ENCODE data around the gene FAM161B.
"Not testable (repeated sequence)": the region's sequence is repeated elsewhere in the genome, so short reads cannot be mapped to it uniquely, and the experiment has no call there.

FAM161B gene

GRCh38 chr14:73896521-73896920 lies 53.4 kb downstream of the FAM161B start:
- Mint-ChIP-seq H3K36me3 (peaks cover 19% of the 10 kb centered on the region), H3K27ac (peak overlapping the region; percentile 42), H3K4me1 (peaks cover 9% of the 10 kb centered on the region), H3K9me3 (no peaks in the 10 kb centered on the region), H3K4me3 (no peak overlapping the region), H3K27me3 (no peaks in the 10 kb centered on the region)

DNA sequence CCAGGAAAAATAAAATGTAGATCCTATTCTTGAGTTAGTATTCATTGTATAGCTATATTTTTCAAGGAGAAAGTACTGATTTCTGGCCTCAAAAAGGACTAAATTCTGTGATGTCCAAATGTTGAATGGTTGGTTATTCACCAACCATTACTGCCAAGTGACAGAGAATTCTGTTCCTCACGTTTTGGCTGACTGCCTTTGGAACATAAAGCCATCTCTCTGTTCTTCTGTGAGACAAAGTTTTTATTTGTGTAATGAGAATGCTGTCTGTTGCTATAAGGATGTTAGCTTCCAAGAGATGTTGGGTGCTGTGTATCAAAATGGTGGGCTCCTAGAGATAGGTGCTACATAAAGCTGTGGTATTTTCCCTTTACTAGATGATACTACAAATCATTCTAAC lies 54.0 kb downstream of the FAM161B start:
- Mint-ChIP-seq H3K27me3 (no peaks in the 10 kb centered on the region), H3K4me1 (peaks cover 9% of the 10 kb centered on the region), H3K27ac (no peak overlapping the region), H3K9me3 (no peaks in the 10 kb centered on the region), H3K4me3 (no peak overlapping the region), H3K36me3 (peaks cover 19% of the 10 kb centered on the region)

DNA sequence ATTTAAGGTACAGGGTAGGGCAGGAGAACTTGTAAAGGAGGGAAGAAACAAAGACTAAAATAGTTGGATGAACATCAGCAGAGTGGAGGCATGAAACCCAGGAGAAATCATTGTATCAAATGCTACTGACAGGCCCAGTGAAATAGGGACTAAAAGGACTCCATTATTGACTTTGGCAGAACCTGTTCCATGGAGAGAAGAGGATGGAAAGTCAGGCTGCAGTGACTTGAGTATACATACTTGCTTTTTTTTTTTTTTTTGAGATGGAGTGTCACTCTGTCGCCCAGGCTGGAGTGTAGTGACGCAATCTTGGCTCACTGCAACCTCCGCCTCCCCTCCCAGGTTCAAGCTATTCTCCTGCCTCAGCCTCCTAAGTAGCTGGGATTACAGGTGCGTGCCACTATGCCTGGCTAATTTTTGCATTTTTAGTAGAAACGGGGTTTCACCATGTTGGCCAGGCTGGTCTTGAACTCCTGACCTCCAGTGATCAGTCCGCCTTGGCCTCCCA lies 55.7 kb downstream of the FAM161B start:
- peak overlapping the region; percentile 15 for H3K27ac Mint-ChIP-seq
- H3K4me3 Mint-ChIP-seq, H3K27me3 Mint-ChIP-seq, H3K9me3 Mint-ChIP-seq: not testable (repeated sequence)
- peaks cover 22% of the 10 kb centered on the region for H3K36me3 Mint-ChIP-seq
- H3K4me1 Mint-ChIP-seq: peaks cover 21% of the 10 kb centered on the region

DNA sequence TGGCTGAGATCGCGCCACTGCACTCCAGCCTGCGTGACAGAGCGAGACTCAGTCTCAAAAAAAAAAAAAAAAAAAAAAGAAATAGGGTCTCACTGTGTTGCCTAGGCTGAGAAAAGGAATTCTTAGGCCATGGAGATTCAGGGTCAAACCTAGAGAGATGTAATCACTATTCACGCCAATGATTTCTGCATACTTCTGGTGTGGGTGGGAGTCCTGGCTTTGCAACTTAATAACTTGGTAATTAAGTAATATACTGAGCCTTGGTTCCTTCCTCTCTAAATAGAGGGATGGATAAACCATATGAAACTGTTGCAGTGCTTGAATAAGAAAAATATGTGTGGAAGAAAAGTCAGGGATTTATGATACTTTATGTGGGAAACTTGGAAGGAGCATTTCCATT lies 60.5 kb downstream of the FAM161B start:
- Mint-ChIP-seq H3K4me1 (peaks cover 57% of the 10 kb centered on the region), H3K4me3 (peak overlapping the region; percentile 51), H3K27me3 (no peaks in the 10 kb centered on the region), H3K27ac (peak overlapping the region; percentile 71), H3K36me3 (peaks cover 12% of the 10 kb centered on the region), H3K9me3 (no peaks in the 10 kb centered on the region)

- Mint-ChIP-seq H3K36me3 (peaks cover 11% of the 10 kb centered on the region), H3K4me3 (peak overlapping the region; percentile 89), H3K27me3 (no peaks in the 10 kb centered on the region), H3K27ac (peak overlapping the region; percentile 7), H3K9me3 (no peaks in the 10 kb centered on the region), H3K4me1 (peaks cover 57% of the 10 kb centered on the region)
Measured at GRCh38 chr14:73888971-73889370, 60.9 kb downstream of the FAM161B start.

DNA sequence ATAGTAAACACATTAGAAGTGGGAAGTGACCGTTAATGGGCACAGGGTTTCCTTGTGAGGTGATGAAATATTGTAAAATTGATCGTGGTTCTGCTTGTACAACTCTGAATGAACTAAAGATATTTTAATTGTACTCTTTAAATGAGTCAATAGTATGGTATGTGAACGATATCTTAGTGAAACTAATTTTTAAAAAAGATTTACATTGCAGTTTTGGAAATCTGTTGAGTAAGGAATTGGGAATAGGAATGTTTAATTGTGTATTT lies 61.5 kb downstream of the FAM161B start:
- H3K27me3 Mint-ChIP-seq: no peaks in the 10 kb centered on the region
- peaks cover 7% of the 10 kb centered on the region for H3K36me3 Mint-ChIP-seq
- peak overlapping the region; percentile 95 for H3K27ac Mint-ChIP-seq
- H3K4me1 Mint-ChIP-seq: peaks cover 57% of the 10 kb centered on the region
- H3K9me3 Mint-ChIP-seq: no peaks in the 10 kb centered on the region
- peak overlapping the region; percentile 89 for H3K4me3 Mint-ChIP-seq

GRCh38 chr14:73887694-73888459 lies 62.0 kb downstream of the FAM161B start:
- peak overlapping the region; percentile 89 for H3K4me3 Mint-ChIP-seq
- H3K36me3 Mint-ChIP-seq: peaks cover 7% of the 10 kb centered on the region
- H3K27me3 Mint-ChIP-seq: no peaks in the 10 kb centered on the region
- H3K27ac Mint-ChIP-seq: peak overlapping the region; percentile 95
- H3K9me3 Mint-ChIP-seq: no peaks in the 10 kb centered on the region
- H3K4me1 Mint-ChIP-seq: peaks cover 57% of the 10 kb centered on the region

GRCh38 chr14:73887318-73887616 lies 62.6 kb downstream of the FAM161B start:
- peaks cover 57% of the 10 kb centered on the region for H3K4me1 Mint-ChIP-seq
- H3K36me3 Mint-ChIP-seq: peaks cover 7% of the 10 kb centered on the region
- H3K4me3 Mint-ChIP-seq: peak overlapping the region; percentile 89
- no peaks in the 10 kb centered on the region for H3K9me3 Mint-ChIP-seq
- no peaks in the 10 kb centered on the region for H3K27me3 Mint-ChIP-seq
- peak overlapping the region; percentile 95 for H3K27ac Mint-ChIP-seq

DNA sequence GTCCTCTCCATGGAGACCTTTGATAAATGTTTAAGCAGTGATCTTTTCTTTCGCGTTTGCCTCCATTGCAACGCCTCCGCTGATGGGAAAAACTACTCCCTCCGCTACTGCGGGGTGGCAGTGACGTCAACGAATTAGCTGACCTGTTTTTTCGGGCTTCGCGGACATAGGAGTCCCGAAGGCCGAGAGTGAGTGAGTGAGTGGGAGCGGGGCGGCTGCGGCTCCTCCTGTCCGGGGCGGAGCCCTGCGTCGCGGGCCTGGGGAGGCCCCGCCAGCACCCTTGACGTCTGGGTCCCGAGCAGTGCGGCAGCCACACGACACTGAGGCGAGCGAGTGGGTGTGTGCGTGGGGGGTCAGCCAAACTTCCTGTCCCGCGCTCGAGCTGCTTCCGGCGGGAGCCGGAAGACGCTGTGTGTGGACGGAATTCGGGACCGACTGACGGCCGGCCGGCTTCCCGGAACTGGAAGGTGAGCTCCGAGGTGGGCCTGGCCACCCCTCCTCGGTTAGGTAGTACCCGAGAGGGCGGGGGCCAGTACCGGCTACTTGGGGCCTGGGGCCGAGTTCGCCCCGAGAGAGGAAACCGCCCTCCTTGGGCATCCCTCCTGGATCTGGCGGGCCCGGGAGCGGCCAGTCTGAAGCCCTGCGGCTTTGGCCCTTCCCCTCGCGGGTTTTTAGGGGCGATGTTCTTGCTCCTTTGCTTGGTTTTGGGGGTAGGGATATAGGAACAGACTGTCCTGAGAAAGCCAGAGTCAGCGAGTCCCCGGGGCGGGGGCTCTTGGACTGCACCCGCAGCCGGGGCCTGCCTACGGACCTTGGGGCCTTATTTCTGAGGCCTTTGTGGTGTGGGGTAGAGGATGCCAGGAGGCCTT lies 63.2 kb downstream of the FAM161B start, which contains the start of gene ZNF410:
Gene ZNF410 (plus strand): TSS at position 411 of the 869 bp plus-strand sequence. CDS start 5,317 bp downstream, outside the sequence.
- H3K27ac Mint-ChIP-seq: peak within 1 kb of the TSS; percentile 95
- peaks cover 53% of the 10 kb centered on the region for H3K4me1 Mint-ChIP-seq
- H3K36me3 Mint-ChIP-seq: peaks cover 4% of the 10 kb centered on the region
- H3K9me3 Mint-ChIP-seq: no peaks in the 10 kb centered on the region
- H3K4me3 Mint-ChIP-seq: peak within 1 kb of the TSS; percentile 89
- H3K27me3 Mint-ChIP-seq: no peaks in the 10 kb centered on the region

DNA sequence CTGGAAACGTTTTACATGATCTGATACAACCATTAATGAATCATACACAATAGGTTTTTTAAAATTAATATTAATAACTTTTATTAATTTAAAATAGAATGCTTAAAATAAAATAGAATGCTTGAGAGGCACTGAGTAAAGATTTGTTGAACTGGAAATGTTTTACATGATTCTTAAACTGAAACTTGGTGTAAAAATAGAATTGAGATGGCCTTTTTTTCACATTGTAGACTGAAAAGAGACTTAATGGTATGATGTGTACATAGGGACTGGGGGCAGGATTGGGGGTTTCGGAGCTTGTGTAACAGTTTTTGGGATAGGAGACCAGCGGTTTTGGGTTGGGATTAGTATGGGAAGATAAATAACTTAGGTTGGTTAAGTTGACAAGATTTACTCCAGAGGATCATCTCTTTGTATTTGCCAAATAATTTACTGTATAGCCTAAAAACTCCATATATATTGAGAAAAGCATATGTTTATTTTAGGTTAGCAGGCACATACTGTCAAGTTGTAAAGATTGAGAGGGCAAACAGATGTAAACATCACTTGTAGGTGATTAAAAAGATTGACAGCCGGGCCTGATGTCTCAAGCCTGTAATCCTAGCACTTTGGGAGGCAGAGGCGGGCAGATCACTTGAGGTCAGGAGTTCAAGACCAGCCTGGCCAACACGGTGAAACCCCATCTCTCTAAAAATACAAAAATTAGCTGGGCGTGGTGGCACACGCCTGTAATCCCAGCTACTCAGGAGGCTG lies 65.3 kb downstream of the FAM161B start:
- no peaks in the 10 kb centered on the region for H3K27me3 Mint-ChIP-seq
- peaks cover 4% of the 10 kb centered on the region for H3K36me3 Mint-ChIP-seq
- H3K9me3 Mint-ChIP-seq: no peaks in the 10 kb centered on the region
- H3K4me1 Mint-ChIP-seq: peaks cover 45% of the 10 kb centered on the region
- peak overlapping the region; percentile 89 for H3K4me3 Mint-ChIP-seq
- H3K27ac Mint-ChIP-seq: no peak overlapping the region
